GM12873 (cell line): ENCODE results near the gene RETREG3.

Source experiments
- TF ChIP-seq, protein P1 (sequence below): IDR thresholded peaks from 2 replicates; pipeline ENCODE4 v1.5.1; 2012; ENCODE audit warnings: low read depth, mild to moderate bottlenecking, moderate library complexity, low read length, control low read depth; ENCODE audit not compliant: insufficient read depth; ENCODE audit errors: missing control alignments

The RETREG3 gene

DNA sequence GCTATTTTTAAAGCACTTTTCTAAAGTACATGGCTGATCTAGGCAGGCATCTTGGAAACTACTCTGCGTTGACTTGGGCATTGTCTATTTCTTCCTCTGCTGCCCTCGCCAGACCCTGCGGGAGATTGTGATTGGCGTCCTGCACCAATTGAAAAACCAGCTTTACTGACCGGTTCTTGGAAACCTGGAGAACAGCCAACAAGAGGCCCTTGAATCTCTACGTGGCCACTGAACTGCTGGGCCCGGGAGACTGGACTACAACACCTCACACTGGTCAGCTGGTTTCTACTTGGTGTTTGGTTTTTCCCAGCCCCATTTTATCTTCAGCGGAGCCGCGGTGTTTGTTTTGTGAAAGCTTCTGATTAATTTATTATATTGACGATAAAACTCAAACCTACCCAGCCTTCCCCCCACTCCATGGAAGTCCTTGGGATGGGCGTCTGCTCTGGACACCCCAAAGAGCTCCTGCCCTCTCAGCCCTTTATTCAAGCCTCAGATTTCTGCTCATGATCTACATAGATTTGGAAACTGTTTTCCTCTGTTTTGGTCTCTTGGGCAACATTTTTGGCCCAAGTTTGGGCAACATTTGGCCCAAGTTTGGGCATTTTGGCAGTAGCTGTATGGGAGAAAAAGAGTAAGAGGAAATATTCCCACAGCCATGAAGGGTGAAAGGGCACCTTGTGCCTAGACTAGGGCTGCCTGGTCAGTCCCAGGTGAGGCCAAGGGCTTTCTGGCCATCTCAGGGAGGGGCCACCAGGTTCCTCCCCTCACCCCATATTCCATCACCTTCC lies 37.5 kb downstream of the RETREG3 start:
- TF ChIP-seq, protein P1, sequence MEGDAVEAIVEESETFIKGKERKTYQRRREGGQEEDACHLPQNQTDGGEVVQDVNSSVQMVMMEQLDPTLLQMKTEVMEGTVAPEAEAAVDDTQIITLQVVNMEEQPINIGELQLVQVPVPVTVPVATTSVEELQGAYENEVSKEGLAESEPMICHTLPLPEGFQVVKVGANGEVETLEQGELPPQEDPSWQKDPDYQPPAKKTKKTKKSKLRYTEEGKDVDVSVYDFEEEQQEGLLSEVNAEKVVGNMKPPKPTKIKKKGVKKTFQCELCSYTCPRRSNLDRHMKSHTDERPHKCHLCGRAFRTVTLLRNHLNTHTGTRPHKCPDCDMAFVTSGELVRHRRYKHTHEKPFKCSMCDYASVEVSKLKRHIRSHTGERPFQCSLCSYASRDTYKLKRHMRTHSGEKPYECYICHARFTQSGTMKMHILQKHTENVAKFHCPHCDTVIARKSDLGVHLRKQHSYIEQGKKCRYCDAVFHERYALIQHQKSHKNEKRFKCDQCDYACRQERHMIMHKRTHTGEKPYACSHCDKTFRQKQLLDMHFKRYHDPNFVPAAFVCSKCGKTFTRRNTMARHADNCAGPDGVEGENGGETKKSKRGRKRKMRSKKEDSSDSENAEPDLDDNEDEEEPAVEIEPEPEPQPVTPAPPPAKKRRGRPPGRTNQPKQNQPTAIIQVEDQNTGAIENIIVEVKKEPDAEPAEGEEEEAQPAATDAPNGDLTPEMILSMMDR: no peak

DNA sequence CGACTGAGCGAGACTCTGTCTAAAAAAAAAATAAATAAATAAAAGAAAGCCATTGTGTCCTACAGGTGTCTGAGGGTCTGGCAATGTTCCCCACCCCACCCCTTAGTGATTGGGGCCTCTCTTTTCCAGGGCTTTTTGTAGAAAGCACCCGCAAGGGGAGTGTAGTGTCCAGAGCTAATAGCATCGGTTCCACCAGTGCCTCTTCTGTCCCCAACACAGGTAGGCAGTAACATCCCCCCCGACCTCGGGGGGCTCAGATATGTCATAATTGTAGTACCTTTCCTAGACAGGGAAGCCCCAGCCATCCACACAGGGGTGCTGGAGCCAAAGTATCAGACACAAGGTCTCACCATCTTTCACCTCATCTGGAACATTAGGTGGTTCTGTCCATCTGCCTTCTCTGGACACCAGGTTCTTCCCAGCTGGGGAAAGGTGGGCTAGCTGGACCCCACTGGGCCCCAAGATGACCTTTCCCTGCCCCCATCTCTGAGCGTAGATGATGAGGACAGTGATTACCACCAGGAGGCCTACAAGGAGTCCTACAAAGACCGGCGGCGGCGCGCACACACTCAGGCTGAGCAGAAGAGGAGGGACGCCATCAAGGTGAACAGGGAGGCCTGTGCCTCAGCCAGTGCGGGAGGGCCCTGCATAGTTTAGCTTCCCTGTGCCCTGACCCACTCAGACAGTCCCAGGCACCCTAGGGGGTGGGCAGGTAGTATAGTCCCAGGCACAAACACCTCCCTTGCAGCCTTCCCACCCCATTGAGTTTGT lies 40.6 kb downstream of the RETREG3 start:
- TF ChIP-seq, protein P1: no peak

DNA sequence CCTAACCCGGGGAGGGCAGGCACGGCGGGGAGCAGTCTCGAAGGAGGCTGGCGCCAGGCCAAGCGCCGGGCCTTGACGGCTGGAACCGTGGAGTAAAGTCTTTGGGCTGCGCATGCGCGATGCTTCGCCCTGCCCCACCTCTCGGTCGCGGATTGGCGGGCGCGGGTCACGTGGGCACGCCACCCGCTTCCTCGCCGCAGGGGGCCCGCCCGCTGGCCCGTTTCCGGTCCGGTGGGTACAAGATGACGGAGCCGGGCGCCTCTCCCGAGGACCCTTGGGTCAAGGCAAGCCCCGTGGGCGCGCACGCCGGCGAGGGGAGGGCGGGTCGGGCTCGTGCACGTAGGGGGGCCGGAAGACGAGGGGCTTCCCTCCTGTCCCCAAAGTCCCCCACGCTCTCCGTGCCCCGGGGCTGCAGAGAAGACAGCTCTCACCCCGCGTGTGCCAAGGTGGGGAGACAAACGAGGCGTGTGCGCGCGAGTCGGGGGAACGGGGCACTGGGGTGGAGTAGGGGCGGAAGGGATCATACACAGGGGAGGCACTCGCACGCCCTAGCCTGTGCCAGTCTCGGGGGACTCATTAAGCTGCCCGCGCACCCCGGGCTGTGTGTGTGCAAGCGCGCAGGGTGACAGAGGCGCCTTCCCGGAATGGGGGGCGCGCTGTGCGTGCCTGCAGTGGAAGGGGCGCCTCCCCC lies 42.1 kb downstream of the RETREG3 start, which contains the start of gene MLX:
MLX (plus strand) TSS at position 218 of the 691 bp plus-strand sequence; CDS start at position 243, 25 bp downstream.
- TF ChIP-seq, protein P1: no peak

DNA sequence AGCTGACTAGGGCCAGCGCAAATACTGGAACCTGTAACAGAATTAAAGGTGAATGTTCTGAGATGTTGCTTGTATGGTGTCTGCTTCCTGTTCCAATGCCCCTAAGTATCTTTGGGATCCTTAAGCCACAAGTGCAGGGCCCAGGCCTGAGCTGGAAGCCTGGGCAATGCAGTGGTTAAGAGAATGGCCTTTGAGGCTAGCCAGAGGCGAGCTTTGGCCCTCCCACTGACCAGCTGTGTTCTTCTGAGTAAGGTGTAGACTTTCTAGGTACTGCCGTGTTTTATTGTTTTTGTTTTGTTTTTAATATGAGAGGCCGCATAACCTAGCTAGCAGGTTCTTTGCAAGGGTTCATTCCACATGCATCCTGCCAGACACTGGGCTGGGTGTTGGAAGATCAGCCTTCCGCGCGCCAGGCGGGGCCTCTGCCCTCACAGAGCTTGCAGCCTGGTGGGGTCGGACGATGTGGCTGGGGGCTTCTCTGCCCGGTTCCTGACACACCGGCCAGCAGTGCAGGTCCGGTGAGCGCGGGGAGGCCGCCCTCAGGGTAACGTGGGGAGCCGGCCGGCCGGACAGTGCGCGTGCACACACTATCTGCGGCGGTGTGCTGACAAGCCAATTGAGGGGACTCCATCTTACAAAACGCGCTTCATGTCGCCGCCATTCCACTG lies 42.8 kb downstream of the RETREG3 start:
- TF ChIP-seq, protein P1: no peak

DNA sequence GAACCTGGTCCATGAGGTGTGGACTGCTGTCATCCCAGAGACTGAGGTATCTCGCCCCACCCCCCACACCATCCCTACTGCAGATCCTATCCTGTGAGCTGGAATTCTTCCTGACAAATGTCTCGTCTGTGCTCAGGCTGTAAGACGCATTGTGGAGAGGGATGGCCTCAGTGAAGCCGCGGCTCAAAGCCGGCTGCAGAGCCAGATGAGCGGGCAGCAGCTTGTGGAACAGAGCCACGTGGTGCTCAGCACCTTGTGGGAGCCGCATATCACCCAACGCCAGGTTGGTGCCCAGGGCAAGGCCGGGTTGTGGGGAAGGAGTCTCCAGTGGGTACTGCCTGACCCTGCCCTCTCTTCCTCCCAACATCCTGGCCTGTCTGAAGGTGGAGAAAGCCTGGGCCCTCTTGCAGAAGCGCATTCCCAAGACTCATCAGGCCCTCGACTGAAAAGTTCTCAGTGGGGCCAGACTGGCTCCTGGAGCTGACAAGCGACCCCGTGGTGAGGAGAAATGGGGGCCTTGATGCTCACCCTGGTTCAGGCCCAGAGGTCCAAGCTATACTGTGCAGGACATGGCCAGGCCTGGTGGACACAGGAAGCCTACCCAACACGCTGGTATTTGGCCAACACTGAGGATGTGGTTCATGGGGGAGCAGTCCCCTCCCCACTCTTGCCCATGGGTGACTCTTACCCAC lies 43.5 kb downstream of the RETREG3 start:
- TF ChIP-seq, protein P1: no peak

DNA sequence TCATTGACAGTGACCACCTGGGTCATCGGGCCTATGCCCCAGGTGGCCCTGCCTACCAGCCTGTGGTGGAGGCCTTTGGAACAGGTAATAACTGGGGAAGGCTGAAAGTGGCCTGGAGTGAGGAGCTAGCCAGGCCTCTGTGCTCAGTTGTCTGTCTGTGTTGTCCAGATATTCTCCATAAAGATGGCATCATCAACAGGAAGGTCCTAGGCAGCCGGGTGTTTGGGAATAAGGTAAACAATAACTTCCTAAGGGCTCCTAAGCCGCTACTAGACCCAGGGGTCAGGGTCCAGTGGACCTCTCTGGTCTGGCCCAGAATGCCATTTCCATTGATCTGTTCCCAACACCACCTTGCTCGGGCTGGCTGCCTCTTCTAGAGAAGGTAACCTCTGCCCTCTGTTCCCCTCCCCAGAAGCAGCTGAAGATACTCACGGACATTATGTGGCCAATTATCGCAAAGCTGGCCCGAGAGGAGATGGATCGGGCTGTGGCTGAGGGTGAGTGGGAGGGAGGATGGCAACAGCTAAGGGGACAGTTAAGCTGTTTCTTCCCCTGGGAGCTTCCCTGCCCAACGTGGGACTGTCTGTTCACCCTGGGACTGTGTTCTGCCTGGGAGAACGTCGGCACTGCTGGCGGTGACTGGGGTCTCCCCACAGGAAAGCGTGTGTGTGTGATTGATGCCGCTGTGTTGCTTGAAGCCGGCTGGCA lies 44.2 kb downstream of the RETREG3 start:
- TF ChIP-seq, protein P1: no peak
